ENCODE measurements around the gene INSYN2A. TPM values are rescaled to one million over a fixed set of nuclear protein-coding genes. Genes with fewer than 3 reads are reported as not detected.

The INSYN2A gene
- total and polyA plus RNA-seq, 9 of the 15 experiments (the other 6 are each of a cell fraction or from before 2014, with no cell fraction given), result not detected

GRCh38 chr10:127161482-127161881, 34.9 kb downstream of the INSYN2A start:
- no TSS peak for BruUV-seq (replicated peaks)
- Histone ChIP-seq H4K20me1 (replicated peaks; ENCODE audit: control insufficient read depth, insufficient read depth, low read length) (no peaks in the 10 kb centered on the region), H2AFZ (ENCODE audit: low read depth, low read length) (no peak overlapping the region), H3K36me3 (ENCODE audit: control insufficient read depth, insufficient read depth, low read length) (no peaks in the 10 kb centered on the region), H3K4me1 (replicated peaks in 1 of 2; ENCODE audit: control insufficient read depth in 2 of 2, insufficient read depth in 2 of 2, low read length in 2 of 2) (no peaks in the 10 kb centered on the region), H3K79me2 (ENCODE audit: control insufficient read depth, insufficient read depth, low read length) (no peaks in the 10 kb centered on the region), H3K4me3 (no peak overlapping the region), H3K9me3 (replicated peaks; ENCODE audit: control insufficient read depth, insufficient read depth, low read depth, low read length) (no peaks in the 10 kb centered on the region), H3K9me1 (ENCODE audit: control insufficient read depth, insufficient read depth, low read length) (no peaks in the 10 kb centered on the region), H3K4me2 (ENCODE audit: insufficient read depth, low read length) (no peak overlapping the region), H3K27ac (ENCODE audit: extremely low read depth, low read depth, low read length) (no peak overlapping the region), H3K27me3 (ENCODE audit: control insufficient read depth in 2 of 2, insufficient read depth in 2 of 2, low read length in 2 of 2) (no peaks in the 10 kb centered on the region), H3K9ac (ENCODE audit: insufficient read depth in 1 of 2, low read depth in 2 of 2, low read length in 2 of 2) (no peak overlapping the region)
- intact Hi-C loops (cut with micrococcal nuclease), result no loop called here
- in situ Hi-C loops (cut with MboI), result no loop called here
- DNase-seq (ENCODE audit: extremely low read depth in 1 of 4, low spot score in 3 of 4) (no peak), ATAC-seq (no peak), FAIRE-seq (no peak)
- ChIA-PET CTCF (ENCODE audit: low intra/inter-chr PET ratio) (no interaction called here), POLR2A (no interaction called here)
- WGBS (ENCODE audit: insufficient coverage, low coverage, missing lambda C conversion rate), result 0% methylated on average over 5 of the region's 5 CpGs
- TF ChIP-seq ZFP91 (CRISPR knock-in tag; IDR thresholded peaks at IDR 0.05), result no peak
- no peak for TF ChIP-seq NR0B1 (IDR thresholded peaks at IDR 0.05; ENCODE audit: partially characterized antibody)
- no peak for TF ChIP-seq ZNF282 (CRISPR knock-in tag; IDR thresholded peaks at IDR 0.05)
- no peak for TF ChIP-seq MEIS2 (IDR thresholded peaks at IDR 0.05; ENCODE audit: partially characterized antibody)
- no peak for TF ChIP-seq RUNX1 (IDR thresholded peaks at IDR 0.05; ENCODE audit: low read depth)
- no peak for TF ChIP-seq ZNF133 (CRISPR knock-in tag; IDR thresholded peaks at IDR 0.05)
- TF ChIP-seq ZFX (CRISPR knock-in tag; IDR thresholded peaks at IDR 0.05), result no peak
- TF ChIP-seq RBBP5 (IDR thresholded peaks at IDR 0.05; ENCODE audit: borderline replicate concordance, insufficient read depth, low read length, poor library complexity, severe bottlenecking), result no peak
- no peak for TF ChIP-seq TFAM (CRISPR knock-in tag; conservative IDR thresholded peaks at IDR 0.05)
- no peak for TF ChIP-seq CHD2 (IDR thresholded peaks at IDR 0.05; ENCODE audit: low read depth, low read length)
- no peak for TF ChIP-seq STAT5A (IDR thresholded peaks at IDR 0.05; ENCODE audit: borderline replicate concordance, low read length)
- TF ChIP-seq ZNF449 (CRISPR knock-in tag; IDR thresholded peaks at IDR 0.05), result no peak
- TF ChIP-seq FOXJ2 (tag; IDR thresholded peaks at IDR 0.05), result no peak
- TF ChIP-seq NRF1 (conservative IDR thresholded peaks at IDR 0.05 in 1 of 2, IDR thresholded peaks at IDR 0.05 in 1 of 2), result no peak
- TF ChIP-seq SMARCE1 (IDR thresholded peaks at IDR 0.05), result no peak
- no peak for TF ChIP-seq BCOR (IDR thresholded peaks at IDR 0.05)
- TF ChIP-seq TARDBP (IDR thresholded peaks at IDR 0.05), result no peak
- TF ChIP-seq E2F4 (CRISPR knock-in tag; IDR thresholded peaks at IDR 0.05; ENCODE audit: low read depth), result no peak
- no peak for TF ChIP-seq SMAD1 (IDR thresholded peaks at IDR 0.05; ENCODE audit: low read depth, low read length, partially characterized antibody)
